NT2/D1 (cell line): ENCODE data around the gene CSAD.

ENCODE experiments used
- YY1 ChIP-seq: IDR thresholded peaks from 2 replicates; pipeline ENCODE4 v1.6.1; 2011; ENCODE audit not compliant: insufficient read length, insufficient read depth
- ZNF274 ChIP-seq: IDR thresholded peaks from 2 replicates; pipeline ENCODE4 v1.6.1; 2011; ENCODE audit warnings: mild to moderate bottlenecking, low read depth, low read length

GRCh38 chr12:53229454-53229853 is 48.7 kb upstream of the CSAD start:
- TF ChIP-seq ZNF274, result no peak
- no peak for TF ChIP-seq YY1
